Measurements from ENCODE around the gene KRTAP5-4. TPM values are rescaled to one million over a fixed set of nuclear protein-coding genes. Genes with fewer than 3 reads are reported as not detected.

The KRTAP5-4 gene
- total RNA-seq, 1 donor from 2014 or later, result not detected

DNA sequence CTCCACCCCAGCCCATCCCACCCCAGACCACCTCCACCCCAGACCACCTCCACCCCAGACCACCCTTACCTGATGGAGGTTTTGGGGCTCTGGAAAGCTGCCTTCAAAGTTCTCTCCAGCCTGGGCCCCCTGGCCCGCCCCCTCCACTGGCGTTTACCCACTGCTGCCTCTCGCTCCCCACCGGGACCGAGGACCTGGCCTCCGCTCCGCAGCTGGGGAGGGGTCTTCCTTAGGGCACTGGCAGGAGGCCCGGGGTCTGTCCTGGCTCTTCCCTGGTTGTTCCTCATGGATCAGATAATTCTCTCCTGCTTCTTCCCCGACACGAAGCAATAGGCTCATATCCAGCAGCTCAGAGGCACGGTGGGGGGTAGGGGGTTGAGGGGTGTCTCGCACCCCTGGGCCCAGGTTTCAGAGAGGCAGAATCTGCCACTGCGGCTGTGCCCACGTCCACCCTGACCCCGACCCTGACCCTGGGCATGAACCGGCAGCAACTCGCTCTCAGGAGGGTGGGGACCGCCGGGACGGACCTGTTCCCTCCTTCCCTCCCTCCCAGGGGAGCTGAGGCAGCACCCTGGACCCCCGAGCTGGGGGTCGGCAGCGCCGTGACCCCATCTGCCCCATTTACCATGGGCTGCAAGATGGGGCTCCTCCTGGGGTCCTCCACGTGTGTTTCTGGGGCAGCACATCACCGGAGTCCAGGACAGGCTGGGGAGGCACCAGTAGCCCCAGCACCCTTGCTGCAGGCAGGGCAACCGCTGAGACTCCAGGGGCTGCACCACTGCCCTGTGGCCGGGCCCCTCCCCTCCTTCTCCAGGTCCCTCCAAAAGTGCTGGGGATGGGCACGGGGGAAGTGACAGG, 20.6 kb upstream of the KRTAP5-4 start:
- Histone ChIP-seq H3K79me2 (ENCODE audit: insufficient read depth, low read length) (no peaks in the 10 kb centered on the region), H3K9me3 (ENCODE audit: insufficient read depth, low read depth, low read length) (no peaks in the 10 kb centered on the region), H3K27ac (ENCODE audit: low read depth, low read length) (no peak overlapping the region), H2AFZ (ENCODE audit: low read depth, low read length) (no peak overlapping the region), H4K20me1 (ENCODE audit: insufficient read depth, low read length) (no peaks in the 10 kb centered on the region), H3K36me3 (ENCODE audit: insufficient read depth, low read length) (no peaks in the 10 kb centered on the region), H3K9ac (ENCODE audit: low read length) (no peak overlapping the region), H3K27me3 (ENCODE audit: insufficient read depth, low read length) (peaks cover 14% of the 10 kb centered on the region), H3K4me3 (ENCODE audit: insufficient read depth, low read depth, low read length) (no peak overlapping the region), H3K4me2 (ENCODE audit: low read length) (no peak overlapping the region), H3K4me1 (ENCODE audit: insufficient read depth, low read length) (no peaks in the 10 kb centered on the region)
- FAIRE-seq (no peak), DNase-seq (ENCODE audit: low read depth) (no peak)
- Mint-ChIP-seq H3K4me3 (ENCODE audit: unreplicated experiment) (no peak overlapping the region), H3K27me3 (ENCODE audit: low read depth, unreplicated experiment) (peaks cover 54% of the 10 kb centered on the region), H3K36me3 (ENCODE audit: low read depth, unreplicated experiment) (no peaks in the 10 kb centered on the region), H3K9me3 (ENCODE audit: unreplicated experiment) (no peaks in the 10 kb centered on the region), H3K27ac (ENCODE audit: unreplicated experiment) (no peak overlapping the region), H3K4me1 (ENCODE audit: low read depth, unreplicated experiment) (no peaks in the 10 kb centered on the region)
- TF ChIP-seq, protein P1, sequence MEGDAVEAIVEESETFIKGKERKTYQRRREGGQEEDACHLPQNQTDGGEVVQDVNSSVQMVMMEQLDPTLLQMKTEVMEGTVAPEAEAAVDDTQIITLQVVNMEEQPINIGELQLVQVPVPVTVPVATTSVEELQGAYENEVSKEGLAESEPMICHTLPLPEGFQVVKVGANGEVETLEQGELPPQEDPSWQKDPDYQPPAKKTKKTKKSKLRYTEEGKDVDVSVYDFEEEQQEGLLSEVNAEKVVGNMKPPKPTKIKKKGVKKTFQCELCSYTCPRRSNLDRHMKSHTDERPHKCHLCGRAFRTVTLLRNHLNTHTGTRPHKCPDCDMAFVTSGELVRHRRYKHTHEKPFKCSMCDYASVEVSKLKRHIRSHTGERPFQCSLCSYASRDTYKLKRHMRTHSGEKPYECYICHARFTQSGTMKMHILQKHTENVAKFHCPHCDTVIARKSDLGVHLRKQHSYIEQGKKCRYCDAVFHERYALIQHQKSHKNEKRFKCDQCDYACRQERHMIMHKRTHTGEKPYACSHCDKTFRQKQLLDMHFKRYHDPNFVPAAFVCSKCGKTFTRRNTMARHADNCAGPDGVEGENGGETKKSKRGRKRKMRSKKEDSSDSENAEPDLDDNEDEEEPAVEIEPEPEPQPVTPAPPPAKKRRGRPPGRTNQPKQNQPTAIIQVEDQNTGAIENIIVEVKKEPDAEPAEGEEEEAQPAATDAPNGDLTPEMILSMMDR (IDR thresholded peaks at IDR 0.05; ENCODE audit: insufficient read depth, low read depth, low read length), result no peak
- no peak for TF ChIP-seq EZH2 (IDR thresholded peaks at IDR 0.05; ENCODE audit: insufficient read depth, low read length)

DNA sequence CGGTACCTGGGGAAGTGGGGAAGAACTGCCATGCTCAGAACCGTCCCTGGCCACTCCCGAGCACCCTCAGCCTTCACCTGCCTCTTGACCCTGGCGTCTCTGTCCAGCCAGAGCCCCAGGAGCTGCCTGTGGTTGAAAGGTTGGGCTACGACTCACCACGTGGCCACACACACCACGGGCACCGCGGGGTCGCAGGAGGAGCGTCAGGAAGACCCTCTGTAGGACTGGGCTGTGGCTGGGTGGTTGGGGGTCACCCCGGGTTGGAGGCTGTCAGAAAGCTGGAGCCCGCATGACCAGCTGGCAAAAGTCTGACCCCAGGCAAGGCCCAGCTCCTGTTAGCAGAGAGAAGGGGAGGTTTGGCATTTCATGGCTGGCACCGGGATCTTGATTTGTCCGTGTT, 19.2 kb upstream of the KRTAP5-4 start:
- no peaks in the 10 kb centered on the region for H3K79me2 ChIP-seq (ENCODE audit: insufficient read depth, low read length)
- H4K20me1 ChIP-seq (ENCODE audit: insufficient read depth, low read length), result no peaks in the 10 kb centered on the region
- no peaks in the 10 kb centered on the region for H3K9me3 ChIP-seq (ENCODE audit: insufficient read depth, low read depth, low read length)
- no peak for TF ChIP-seq EZH2 (IDR thresholded peaks at IDR 0.05; ENCODE audit: insufficient read depth, low read length)
- TF ChIP-seq, protein P1 (IDR thresholded peaks at IDR 0.05; ENCODE audit: insufficient read depth, low read depth, low read length), result no peak
- Mint-ChIP-seq H3K36me3 (ENCODE audit: low read depth, unreplicated experiment) (no peaks in the 10 kb centered on the region), H3K27ac (ENCODE audit: unreplicated experiment) (no peak overlapping the region), H3K9me3 (ENCODE audit: unreplicated experiment) (no peaks in the 10 kb centered on the region), H3K27me3 (ENCODE audit: low read depth, unreplicated experiment) (peaks cover 55% of the 10 kb centered on the region), H3K4me1 (ENCODE audit: low read depth, unreplicated experiment) (no peaks in the 10 kb centered on the region), H3K4me3 (ENCODE audit: unreplicated experiment) (no peak overlapping the region)
- no peaks in the 10 kb centered on the region for H3K4me1 ChIP-seq (ENCODE audit: insufficient read depth, low read length)
- no peak overlapping the region for H3K27ac ChIP-seq (ENCODE audit: low read depth, low read length)
- H2AFZ ChIP-seq (ENCODE audit: low read depth, low read length), result no peak overlapping the region
- no peak overlapping the region for H3K9ac ChIP-seq (ENCODE audit: low read length)
- no peaks in the 10 kb centered on the region for H3K36me3 ChIP-seq (ENCODE audit: insufficient read depth, low read length)
- H3K27me3 ChIP-seq (ENCODE audit: insufficient read depth, low read length), result peaks cover 17% of the 10 kb centered on the region
- no peak overlapping the region for H3K4me3 ChIP-seq (ENCODE audit: insufficient read depth, low read depth, low read length)
- DNase-seq (ENCODE audit: low read depth) (no peak), FAIRE-seq (no peak)
- H3K4me2 ChIP-seq (ENCODE audit: low read length), result no peak overlapping the region

Data from astrocyte (in vitro differentiated cells and primary cell).